ENCODE data around the gene TMEM63A.

TMEM63A gene

GRCh38 chr1:225863167-225863566 lies 19.0 kb downstream of the TMEM63A start:
- DNase-seq, result no peak

DNA sequence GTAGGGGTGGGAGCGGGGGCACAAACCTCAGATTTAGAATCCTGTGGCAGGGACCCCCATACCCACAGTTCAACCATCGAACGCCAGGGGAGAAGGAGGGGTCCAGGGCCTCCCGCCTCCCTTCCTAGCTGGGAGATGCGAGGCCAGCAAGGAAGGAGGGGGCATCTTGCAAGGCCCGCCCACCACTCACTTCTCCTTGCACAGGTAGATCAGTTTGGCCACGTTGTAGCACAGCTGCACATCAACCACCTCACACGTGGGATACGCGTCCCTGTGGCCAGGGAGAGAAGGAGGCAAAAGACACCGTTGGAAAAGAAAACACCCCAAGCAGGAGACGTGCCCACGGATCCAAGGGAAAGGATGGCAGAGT lies 19.6 kb downstream of the TMEM63A start:
- DNase-seq, result no peak

GRCh38 chr1:225861834-225862580 lies 20.2 kb downstream of the TMEM63A start:
- no peak for DNase-seq

DNA sequence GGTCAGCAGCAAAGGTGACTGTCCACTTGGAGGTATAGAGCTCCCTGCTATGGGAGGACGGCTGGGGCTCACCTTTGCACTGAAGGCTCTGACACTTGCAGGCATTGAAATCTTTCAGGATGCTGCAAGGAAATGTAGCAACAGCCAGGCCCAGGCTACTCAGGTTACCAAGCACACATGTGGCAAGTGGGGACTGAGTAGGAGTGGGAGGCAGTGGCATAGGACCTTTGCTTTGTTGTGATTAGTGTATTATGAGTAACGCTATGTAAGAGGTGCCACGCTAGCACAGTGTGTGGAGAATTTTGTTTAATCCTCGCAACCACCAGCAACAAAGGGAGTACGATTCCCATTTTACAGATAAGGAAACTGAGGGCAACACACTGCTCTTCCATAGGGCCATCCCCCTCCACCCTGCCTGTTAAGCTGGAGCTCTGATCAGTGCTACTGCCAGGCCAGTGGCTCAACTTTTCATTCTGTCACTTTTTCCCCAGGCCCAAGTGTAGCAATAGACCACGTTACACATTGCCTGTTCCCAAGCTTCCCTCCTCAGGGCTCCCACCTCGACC lies 21.2 kb downstream of the TMEM63A start:
- no peak for DNase-seq

- no peak for DNase-seq
Measured at GRCh38 chr1:225860107-225860506, 22.1 kb downstream of the TMEM63A start.

DNA sequence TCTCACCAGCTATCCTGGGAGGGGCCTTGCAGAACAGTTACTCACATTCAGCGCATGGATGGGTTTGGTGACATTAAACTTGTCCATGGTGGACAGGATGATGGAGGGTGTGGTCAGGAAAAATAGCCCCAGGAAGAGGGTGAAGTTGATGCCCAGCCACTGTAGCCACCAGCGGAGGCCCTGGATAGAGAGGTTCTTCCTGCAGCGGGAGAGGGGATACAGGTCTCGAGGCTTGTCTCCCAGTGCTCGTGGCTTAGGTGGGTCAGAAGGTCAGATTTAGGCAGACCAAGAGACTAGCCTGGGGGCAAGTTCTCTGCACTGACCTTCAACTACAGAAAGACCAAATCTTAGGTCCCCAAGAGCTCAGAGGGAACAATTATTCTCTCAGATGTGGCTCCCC lies 23.0 kb downstream of the TMEM63A start:
- DNase-seq, result no peak

DNA sequence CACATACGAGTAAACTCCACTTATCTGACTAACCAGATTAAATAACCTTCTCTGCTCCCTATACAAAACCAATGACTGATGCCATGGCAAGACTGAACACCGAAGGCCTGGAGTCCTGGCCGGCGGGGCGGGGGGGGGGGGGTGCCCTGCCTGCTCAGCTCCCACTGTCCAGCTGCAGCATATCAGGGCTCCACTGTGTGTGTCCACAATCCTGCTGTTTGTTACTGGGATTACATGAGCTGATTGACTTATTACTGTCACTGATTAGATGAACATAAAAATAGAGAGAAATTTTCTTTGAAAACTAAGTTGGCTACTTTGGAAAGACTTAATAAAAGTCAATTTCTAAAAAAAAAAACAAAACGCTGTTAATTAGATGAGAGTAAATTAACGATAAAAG lies 24.9 kb downstream of the TMEM63A start:
- peak; percentile 59 for DNase-seq

DNA sequence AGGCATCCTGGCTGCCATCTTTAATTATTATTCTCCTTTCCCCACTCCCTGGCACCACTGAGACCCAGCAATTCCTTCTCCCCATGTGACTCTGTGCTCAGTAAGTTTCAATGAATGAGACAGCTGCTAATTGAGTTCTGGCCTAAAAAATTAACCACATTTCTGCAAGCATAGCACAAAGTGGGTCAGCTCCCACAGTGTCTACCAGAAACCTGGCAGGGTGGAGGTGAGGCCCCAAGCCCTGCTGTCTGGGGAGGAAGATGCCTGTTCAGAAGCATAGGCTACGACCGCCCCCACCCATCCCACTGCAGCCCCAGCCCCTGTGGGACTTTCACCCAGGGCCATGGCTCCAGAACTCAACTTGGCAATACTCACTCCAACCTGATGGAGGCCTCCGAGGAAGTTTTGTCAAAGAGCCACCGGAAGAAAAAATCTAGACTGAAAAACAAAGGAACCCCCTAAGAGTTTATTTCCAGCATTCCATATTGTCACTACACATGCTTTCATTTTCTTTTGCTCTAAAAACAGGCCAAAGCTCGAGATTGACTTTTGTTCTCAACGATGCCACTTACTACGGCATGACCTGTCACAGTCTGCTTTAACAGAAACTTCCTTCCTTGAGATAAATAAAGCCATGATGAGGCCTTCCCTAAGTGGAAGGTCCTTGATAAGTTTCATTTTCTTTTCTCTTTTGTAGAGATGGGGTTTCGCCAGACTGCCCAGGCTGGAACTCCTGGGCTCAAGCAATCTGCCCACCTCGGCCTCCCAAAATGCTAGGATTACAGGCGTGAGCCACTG lies 26.5 kb downstream of the TMEM63A start:
- no peak for DNase-seq

- no peak for DNase-seq
Measured at GRCh38 chr1:225853441-225853840, 28.7 kb downstream of the TMEM63A start.

DNA sequence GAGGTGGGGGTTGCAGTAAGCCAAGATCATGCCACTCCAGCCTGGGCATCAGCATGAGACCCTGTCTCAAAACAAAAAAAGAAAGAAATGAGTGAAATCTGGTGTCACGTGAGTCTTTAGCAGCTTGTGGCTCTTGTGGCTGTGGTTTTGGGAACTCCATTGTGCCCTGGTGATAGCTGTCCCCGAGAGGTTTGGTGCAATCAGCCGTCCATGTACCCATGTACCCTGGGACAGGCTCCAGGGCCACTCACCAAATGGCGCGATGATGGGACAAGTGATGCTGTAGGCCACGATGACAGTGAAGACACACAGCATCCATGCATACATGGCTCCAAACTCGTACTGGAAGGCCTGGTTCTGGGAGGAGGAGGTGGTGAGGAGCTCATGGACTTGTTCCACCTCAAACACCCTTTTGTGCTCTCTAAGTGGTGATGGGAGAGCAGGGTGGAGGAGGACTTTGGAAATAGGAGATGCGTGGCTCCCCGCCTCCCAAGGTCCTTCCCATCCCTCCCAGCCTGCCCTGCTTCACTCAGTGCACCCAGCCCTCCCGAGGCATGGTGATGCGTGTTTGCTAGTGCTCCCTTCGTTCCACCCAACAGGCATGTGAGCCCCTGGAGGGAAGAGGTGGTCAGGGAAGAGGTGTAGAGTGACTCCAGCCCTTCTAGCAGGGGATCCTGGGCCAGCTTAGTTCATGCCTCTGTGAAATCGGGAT lies 29.6 kb downstream of the TMEM63A start:
- no peak for DNase-seq

DNA sequence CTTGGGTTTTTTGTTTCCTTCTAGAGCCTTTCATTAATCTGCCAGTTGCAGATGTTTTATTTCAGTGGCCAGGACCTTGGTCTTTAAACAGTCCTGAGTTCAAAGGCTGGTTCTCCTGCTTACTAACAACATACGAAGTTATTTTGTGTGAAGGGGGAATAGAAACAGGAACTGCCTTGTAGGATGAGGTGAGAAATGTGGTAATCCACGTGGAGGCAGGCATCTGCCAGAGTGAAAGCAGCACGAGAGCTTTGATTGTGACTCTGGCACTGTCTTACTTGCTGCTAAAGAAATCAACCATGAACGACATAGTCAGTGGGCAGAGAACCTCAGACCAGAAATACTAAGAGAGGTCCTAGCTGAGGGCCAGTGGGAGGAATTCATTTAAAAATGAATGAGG lies 30.4 kb downstream of the TMEM63A start:
- no peak for DNase-seq

GRCh38 chr1:225850370-225850769 lies 31.8 kb downstream of the TMEM63A start:
- no peak for DNase-seq

GRCh38 chr1:225849925-225850324 lies 32.3 kb downstream of the TMEM63A start:
- no peak for DNase-seq

DNA sequence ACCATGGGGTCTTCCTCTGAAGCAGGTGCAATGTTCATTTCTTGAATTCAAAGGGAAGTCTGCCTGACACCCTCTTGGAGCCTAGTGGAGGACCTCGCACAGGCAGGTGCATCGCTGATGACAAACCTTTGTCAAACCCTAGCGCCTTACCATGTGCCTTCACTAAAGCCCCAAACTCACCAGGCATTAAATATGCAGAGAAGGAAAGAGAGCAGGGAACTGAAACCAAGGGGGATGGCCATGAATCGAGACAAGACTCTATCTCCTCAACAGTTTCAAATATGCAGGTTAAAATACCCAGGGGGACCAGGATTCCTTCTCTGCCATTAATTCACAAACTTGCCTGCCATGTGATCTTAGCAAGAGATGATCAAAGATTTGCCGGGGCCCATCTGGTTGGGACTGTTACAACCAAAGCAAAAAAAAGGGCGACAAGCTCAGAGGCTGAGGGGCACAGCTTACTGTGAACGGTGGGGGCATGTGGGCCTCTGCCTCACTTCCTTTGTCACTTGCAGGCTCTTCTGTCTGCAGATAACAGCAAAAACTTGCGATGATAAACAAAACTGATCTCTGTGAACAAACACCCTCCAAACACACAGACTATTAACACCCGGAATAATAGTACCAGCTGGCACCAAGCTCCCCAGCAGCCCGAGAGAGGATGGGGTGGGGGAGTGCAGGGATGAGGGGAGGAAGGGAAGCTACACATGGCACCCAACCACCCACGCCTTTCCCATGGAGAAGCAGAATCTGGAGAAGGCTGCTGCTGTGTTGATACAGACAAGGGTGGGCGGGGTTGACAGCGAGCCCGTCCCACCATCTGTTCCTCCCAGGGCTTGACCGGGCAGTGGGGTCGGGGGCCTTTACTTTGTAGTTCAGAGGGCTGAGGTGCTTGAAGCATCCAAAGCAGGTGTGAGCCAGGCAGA lies 33.9 kb downstream of the TMEM63A start:
- peak; percentile 71 for DNase-seq

DNA sequence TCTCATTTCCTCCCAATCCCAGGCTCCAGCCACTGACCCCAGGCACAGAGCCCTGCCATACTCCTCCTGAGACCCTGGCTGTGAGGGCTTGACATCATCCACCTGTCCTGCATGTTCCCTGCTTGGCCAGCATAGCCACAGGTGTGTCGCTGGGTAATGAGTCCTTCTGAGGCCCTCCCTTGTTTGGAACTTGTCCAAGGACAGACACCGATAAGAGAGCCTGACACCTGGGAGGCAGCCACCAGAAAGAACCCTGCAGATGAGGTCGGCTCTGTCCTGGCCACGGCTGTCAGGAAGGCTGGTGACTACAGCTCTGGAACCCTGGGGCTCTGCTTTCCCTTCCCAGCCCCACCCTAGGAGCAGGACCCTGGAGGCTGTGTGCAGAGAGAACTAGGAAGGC lies 34.6 kb downstream of the TMEM63A start:
- DNase-seq, result no peak

- no peak for DNase-seq
Measured at GRCh38 chr1:225846331-225847310, 35.6 kb downstream of the TMEM63A start.

DNA sequence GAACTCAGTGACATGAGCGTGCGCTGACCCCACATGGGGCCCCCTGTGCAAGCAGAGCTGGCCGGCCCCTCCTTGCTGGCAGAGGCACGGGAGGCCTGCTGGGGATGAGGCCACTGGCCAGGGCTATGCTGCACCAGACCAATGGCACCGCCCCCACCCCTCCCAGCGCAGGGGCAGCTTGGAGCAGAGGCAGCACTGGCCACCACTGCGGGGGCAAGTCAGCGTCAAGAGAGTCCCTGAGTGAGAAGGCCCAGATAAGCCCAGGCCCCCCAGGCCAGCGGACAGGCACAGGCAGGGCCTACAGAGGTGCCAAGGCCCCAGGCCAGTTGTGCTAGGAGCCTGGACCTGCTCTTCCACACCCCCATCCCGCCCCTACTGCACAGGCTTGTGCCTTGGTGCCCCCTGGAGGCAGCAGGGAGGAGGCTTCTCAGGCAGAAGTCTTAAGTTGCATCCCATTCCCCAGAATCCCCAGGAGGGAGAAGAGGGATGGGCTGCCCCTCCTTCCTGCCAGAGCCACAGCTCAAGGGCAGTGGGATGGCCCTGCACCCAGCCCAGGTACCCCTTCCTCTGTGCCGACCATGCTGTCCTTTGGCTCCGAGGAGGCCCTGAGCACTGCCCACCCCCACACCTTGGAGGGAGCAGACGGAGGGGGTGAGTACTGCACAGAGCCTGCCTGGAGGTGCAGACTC lies 36.5 kb downstream of the TMEM63A start:
- DNase-seq, result peak; percentile 57

DNA sequence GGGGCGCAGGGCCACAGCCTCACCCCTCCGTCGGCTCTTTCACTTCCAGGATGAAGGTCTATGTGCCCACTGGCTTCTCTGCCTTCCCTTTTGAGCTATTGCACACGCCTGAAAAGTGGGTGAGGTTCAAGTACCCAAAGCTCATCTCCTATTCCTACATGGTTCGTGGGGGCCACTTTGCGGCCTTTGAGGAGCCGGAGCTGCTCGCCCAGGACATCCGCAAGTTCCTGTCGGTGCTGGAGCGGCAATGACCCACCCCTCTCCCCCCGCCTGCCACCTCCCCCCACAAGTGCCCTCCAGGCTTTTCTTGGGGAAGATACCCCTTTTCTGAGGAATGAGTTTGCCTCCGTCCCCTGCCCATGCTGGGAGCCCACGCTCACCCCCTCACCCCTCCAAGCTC lies 37.1 kb downstream of the TMEM63A start:
- no peak for DNase-seq

DNA sequence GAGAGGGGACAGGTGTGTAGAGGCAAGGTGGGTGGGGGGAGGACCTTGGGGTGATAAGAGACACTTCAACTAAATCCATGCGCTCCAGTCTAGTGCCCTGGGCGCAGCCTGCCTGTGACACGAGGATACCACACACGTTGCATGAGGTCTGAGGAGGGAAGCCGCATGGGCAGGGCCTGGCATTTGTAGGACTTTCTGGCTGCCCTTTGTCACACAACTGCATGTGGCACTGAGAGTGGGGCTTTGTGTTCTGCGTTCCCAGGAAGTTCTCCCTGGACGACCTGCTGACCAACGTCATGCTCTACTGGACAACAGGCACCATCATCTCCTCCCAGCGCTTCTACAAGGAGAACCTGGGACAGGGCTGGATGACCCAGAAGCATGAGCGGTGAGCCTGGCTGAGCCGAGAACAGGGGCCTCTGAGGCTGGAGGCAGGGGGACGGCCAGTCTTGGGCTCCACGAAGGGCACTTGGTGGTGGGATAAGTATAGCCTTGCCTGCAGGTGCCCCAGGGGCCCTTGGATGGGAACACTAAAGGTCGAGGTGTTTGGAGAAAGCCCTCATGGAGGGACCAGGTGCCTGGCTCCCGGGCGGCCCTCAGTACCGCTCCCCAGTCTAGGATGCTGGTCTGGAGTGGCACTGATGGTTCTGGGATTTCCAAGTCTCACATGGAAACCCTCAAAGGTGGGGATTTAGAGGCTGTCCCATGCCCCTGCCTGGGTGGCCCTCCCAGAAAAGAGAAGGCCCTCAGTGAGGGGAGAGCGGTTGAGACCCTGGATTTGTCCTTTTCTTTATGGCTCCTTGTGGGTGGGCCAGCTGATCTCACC lies 37.7 kb downstream of the TMEM63A start:
- DNase-seq, result no peak

DNA sequence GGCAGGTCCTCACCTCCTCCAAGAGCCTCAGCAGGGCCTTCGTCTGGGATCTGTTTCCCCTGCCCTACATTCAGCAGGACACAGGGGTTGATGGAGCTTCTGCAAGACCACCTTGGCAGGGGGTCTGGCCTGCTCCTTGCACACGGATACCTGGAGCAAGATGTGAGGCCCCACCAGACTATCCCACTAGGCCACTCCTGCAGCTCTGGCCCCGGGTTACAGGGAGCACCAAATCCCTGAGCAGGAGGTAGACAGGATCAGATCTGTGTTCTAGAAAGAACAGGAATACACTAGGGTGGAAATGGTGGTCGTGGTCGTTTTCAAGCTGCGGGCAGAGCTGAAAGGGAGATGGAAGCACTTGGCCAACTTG lies 38.8 kb downstream of the TMEM63A start:
- no peak for DNase-seq
